Measurements from ENCODE around the gene MAGEA6.
"Not testable (repeated sequence)": the region's sequence is repeated elsewhere in the genome, so short reads cannot be mapped to it uniquely, and the experiment has no call there.

Gene MAGEA6

GRCh38 chrX:152769549-152770289 is at the start of gene MAGEA6:
TSS of gene MAGEA6 (minus strand) at chrX:152769689. CDS start at chrX:152767650, 2,039 bp downstream.
- DNase-seq = not testable (repeated sequence)

GRCh38 chrX:152819266-152819665 is 49.8 kb upstream of the MAGEA6 start:
- DNase-seq = no peak

GRCh38 chrX:152818356-152818755 is 48.9 kb upstream of the MAGEA6 start:
- no peak for DNase-seq

- DNase-seq = no peak
Measured at GRCh38 chrX:152817078-152817764, 47.7 kb upstream of the MAGEA6 start.

- DNase-seq = no peak
Measured at GRCh38 chrX:152814048-152814447, 44.6 kb upstream of the MAGEA6 start.

- no peak for DNase-seq
Measured at GRCh38 chrX:152813206-152813605, 43.7 kb upstream of the MAGEA6 start.

GRCh38 chrX:152810403-152810802 is 40.9 kb upstream of the MAGEA6 start:
- DNase-seq = no peak

- no peak for DNase-seq
Measured at GRCh38 chrX:152806035-152806434, 36.5 kb upstream of the MAGEA6 start.

- no peak for DNase-seq
Measured at GRCh38 chrX:152798945-152799344, 29.5 kb upstream of the MAGEA6 start.

GRCh38 chrX:152787062-152787461 is 17.6 kb upstream of the MAGEA6 start:
- not testable (repeated sequence) for DNase-seq

- not testable (repeated sequence) for DNase-seq
Measured at GRCh38 chrX:152766562-152766961, 2.9 kb downstream of the MAGEA6 start.

GRCh38 chrX:152761582-152761981 is 7.9 kb downstream of the MAGEA6 start:
- DNase-seq = not testable (repeated sequence)

- not testable (repeated sequence) for DNase-seq
Measured at GRCh38 chrX:152759544-152759943, 9.9 kb downstream of the MAGEA6 start.

- not testable (repeated sequence) for DNase-seq
Measured at GRCh38 chrX:152758918-152759317, 10.6 kb downstream of the MAGEA6 start, which contains the start of gene CSAG3. TSS of gene CSAG3 (plus strand) at chrX:152759218.

- not testable (repeated sequence) for DNase-seq
Measured at GRCh38 chrX:152754871-152755270, 14.6 kb downstream of the MAGEA6 start.

GRCh38 chrX:152753686-152754650 is 15.5 kb downstream of the MAGEA6 start, which contains the start of gene MAGEA2:
TSS of gene MAGEA2 (minus strand) at chrX:152753842. CDS start at chrX:152751363, 2,479 bp downstream.
- DNase-seq = not testable (repeated sequence)

GRCh38 chrX:152738560-152738959 is 30.9 kb downstream of the MAGEA6 start:
- no peak for DNase-seq

- not testable (repeated sequence) for DNase-seq
Measured at GRCh38 chrX:152736528-152736927, 33.0 kb downstream of the MAGEA6 start.

GRCh38 chrX:152735860-152736511 is 33.5 kb downstream of the MAGEA6 start:
- no peak for DNase-seq

- no peak for DNase-seq
Measured at GRCh38 chrX:152735101-152735500, 34.4 kb downstream of the MAGEA6 start.

GRCh38 chrX:152734143-152734858 is 35.2 kb downstream of the MAGEA6 start:
- not testable (repeated sequence) for DNase-seq

Measured in SIG-M5 (cell line).